HTR-8/SVneo (cell line): ENCODE measurements around the gene PINK1.
"Not testable (repeated sequence)": the region's sequence is repeated elsewhere in the genome, so short reads cannot be mapped to it uniquely, and the experiment has no call there.

ENCODE experiments used
- DNase-seq: peaks from one replicate; pipeline ENCODE4 v3.0.0; 2011; ENCODE audit warnings: low spot score, mixed read lengths; ENCODE audit not compliant: insufficient read length
- FAIRE-seq: peaks from 2 replicates; lab custom pipeline; 2011; peaks lifted over from hg19 to GRCh38; lab: Jason Lieb, UNC

Gene PINK1

GRCh38 chr1:20633190-20634064 lies at the start of gene PINK1:
Gene PINK1 (plus strand): TSS chr1:20633458. CDS start chr1:20633549, 91 bp downstream.
- peak; percentile 78 for DNase-seq
- no peak for FAIRE-seq

- no peak for FAIRE-seq
- DNase-seq = no peak
These were observed 48.4 kb upstream of the PINK1 start for GRCh38 chr1:20584890-20585289.

- FAIRE-seq (no peak), DNase-seq (no peak)
These were observed 46.2 kb upstream of the PINK1 start for GRCh38 chr1:20586953-20587660.

DNA sequence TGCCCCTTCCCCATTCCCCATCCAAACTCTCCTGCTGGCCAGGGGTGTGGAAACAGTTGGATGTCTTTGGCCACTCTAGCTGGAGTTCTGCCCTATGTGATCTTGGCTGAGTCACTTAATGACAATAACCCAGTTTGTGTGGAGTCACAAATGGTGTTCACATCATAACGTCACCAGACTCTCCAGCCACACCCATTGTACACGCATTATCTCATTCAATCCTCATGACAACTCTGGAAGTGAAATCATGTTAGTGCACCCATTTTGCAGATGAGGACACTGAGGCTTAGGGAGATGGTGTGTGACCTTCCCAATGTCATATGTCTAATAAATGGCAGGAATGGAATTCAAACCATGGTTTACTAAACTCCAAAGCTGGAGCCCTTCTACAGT lies 45.6 kb upstream of the PINK1 start:
- peak; percentile 42 for FAIRE-seq
- DNase-seq = no peak

GRCh38 chr1:20588634-20589225 lies 44.5 kb upstream of the PINK1 start, which contains the start of gene CDA:
Gene CDA (plus strand): TSS chr1:20589097. CDS start chr1:20589130, 33 bp downstream.
- DNase-seq (no peak), FAIRE-seq (peak; percentile 26)

- no peak for DNase-seq
- peak; percentile 31 for FAIRE-seq
These were observed 43.7 kb upstream of the PINK1 start for GRCh38 chr1:20589331-20590278.

DNA sequence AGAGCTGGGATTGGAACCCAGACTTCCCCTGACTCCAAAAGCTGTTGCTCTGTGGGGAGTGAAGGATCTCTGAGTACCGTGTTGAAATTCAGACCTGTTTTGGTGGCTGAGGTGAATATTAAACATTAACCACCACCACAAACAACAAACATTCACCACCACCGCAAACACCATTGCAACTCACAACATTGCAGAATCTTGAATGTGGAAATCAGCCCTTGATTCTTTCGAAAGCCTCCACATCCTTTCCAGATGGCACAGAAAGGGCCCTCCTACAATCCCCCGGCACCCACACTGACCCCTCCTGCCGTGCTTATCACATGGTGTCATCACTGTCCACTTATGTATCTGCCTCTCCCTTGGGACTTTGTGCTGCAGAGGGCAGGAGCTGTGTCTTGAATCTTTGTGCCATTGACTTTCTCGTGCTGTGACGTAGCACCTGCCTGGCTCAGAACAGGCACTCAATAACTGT lies 42.9 kb upstream of the PINK1 start:
- DNase-seq (no peak), FAIRE-seq (no peak)

GRCh38 chr1:20593756-20594155 lies 39.5 kb upstream of the PINK1 start:
- DNase-seq = no peak
- FAIRE-seq = no peak

- FAIRE-seq (no peak), DNase-seq (no peak)
These were observed 38.5 kb upstream of the PINK1 start for GRCh38 chr1:20594746-20595145.

GRCh38 chr1:20596106-20596505 lies 37.2 kb upstream of the PINK1 start:
- FAIRE-seq = no peak
- DNase-seq = no peak

DNA sequence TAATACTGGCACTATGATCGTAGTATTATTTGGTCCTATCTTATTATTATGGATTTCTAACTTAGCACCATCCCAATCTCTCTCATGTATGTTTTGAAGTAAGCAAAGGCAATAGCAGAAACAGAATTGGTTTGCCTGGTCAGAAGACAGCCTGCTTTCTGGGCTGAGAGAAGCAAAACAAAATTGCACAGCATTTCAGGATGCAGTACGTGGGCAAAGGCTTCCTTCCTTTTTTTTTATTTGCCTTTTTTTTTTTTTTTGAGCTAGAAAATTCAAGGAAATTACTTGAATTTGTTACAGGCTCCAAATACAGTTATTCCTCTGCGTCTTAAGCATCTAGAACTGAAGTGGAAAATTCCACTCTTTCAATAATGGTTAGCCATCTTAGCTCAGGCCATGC lies 35.6 kb upstream of the PINK1 start:
- FAIRE-seq (no peak), DNase-seq (no peak)

- DNase-seq = no peak
- no peak for FAIRE-seq
These were observed 33.1 kb upstream of the PINK1 start for GRCh38 chr1:20600156-20600555.

GRCh38 chr1:20601129-20601825 lies 32.0 kb upstream of the PINK1 start:
- no peak for FAIRE-seq
- no peak for DNase-seq

DNA sequence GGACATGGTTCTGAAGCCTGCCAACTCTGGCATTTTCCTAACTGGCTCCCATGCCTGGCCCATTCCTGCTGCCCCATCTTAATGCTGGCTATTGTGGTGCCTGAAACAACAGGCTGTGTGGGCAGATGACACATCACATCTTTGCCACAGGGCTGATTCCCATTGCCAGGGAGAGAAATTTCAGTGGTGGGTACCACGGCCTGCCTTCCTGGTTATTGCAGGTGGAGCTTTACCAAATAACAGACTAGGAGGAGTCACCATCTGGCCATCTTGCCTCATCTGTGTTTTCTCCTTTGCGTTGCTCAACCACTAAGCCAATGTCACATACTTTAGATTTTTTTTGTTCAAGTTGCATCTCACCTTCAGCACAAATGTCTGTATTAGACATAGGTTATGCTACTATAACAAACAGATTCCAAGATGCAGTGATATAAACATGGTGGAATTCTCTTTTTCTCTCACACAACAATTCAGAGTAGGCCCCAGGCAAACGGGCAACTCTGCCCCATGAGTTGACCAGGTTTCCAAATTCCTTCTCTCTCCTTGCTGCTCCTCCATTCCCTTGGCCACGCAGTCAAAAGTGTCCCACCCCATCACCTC lies 30.3 kb upstream of the PINK1 start:
- FAIRE-seq (no peak), DNase-seq (no peak)

DNA sequence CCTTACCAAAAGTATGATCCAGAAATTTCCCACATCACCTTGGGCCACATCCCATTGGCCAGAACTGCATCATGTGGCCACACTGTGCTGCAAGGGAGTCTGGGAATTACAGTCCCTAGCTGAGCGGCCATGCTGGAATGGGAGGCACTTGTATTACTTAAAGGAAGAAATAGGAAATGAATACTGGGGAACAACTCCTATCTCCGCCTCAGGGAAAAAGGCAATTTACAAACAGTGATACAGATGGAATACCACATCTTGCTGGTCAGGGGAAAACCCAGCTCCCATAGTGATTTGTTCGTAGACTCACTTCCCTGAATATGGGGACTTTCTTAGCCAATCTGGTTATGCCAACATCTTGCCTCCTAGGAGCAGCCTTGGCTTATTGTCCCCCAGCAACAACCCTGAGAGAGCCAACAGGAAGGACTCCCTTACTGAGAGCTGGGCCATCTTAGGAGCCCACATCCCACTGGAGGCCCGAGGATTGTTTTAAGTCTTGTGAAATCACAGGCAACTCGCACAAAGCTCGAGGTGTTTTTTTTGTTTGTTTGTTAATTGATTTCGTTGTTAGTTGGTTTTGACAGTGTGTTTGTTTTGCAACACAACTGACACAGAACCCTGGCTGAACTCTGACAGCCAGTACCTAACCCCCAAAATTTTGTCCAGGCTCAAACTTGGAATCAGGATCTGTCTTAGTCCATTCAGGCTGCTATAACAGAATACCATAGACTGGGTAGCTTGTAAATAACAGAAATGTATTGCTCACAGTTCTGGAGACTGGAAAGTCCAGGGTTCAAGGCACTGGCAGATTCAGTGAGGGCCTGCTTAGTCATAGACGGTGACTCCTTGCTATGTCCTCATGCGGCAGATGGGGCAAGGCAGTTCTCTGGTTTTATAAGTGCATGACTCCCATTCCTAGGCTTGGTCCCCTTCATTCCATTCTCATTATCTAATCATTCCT lies 29.5 kb upstream of the PINK1 start:
- DNase-seq = peak; percentile 59
- no peak for FAIRE-seq

DNA sequence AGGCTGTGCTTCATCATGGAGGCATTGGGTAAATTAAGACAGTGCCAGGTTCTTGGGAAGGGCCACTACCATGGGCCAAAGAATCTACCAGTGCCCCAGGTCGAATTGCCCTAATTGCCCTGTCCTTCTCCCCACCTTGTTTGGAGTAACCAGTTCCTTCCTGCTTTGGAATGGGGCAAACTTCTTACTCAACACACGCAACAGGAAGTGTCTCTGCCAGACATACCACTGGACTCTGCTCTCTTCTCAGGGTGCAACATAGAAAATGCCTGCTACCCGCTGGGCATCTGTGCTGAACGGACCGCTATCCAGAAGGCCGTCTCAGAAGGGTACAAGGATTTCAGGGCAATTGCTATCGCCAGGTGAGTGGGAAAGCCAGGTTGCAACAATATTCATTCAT lies 28.6 kb upstream of the PINK1 start:
- DNase-seq (no peak), FAIRE-seq (no peak)

DNA sequence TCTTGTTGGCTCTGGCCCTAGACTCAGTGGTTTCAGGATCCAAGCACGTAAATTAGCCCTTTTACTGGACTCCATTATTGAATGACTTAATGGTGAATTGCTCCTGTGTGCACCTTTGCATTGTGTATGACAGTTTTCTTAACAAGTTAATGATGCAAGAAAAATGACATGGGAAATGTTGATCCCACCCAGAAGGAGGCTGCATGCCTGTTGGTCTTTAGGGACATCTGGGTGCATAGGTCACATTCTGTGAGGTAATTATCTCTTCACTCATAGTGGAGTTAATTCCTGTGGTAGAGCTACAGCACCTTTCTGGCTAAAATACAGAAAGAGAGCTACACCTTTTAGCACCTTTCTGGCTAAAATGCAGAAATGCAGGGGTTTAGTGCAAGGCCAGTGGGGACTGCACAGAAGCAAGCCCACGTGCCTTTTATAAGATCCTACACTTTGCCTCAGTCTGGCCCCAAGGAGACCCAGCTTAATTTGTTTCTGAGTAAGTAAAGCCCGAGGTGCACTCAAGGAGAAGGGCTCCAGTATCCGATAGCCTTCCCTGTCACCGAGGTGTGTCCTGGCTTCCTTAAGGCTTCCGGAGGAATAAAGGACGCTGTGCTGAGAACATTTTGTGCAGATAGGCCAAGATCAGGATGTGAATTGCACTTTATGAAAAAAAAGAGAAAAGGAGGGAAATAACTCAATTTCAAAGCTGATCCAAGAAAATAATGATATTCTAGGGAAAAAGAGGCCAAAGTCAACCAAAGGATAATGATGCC lies 26.3 kb upstream of the PINK1 start:
- FAIRE-seq = not testable (repeated sequence)

More for the DNA sequence above, 26.3 kb upstream of the PINK1 start:
- not testable (repeated sequence) for DNase-seq
